ENCODE measurements around the gene RAD18.

RAD18 gene

DNA sequence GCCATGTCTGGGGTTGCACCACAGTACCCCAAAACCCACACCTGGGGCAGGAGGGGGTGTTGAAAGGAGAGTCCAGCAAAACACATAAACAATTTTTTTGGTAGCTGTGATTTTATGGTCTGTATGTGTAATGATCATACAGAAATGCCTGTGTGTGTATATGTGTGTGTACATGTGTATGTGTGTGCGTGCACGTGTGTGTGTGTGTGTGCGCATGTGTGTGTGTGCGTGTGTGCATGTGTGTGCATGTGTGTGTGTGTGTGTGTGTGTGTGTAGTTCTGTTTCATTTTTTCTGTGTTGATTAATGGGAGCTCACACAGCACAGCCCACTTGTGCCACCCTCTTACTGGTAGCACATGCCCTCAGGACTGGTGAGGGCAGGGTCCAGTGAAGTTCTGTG, 97.6 kb downstream of the RAD18 start:
- Histone ChIP-seq H3K9me2 (replicated peaks; ENCODE audit: insufficient read depth, low read length) (no peaks in the 10 kb centered on the region), H3K36me3 (ENCODE audit: low read length) (no peaks in the 10 kb centered on the region), H3K79me2 (ENCODE audit: insufficient read depth, low read length) (no peaks in the 10 kb centered on the region), H3K27ac (ENCODE audit: low read depth, low read length) (no peak overlapping the region), H3F3A (ENCODE audit: insufficient read depth) (no peaks in the 10 kb centered on the region), H3K4me2 (ENCODE audit: low read depth, low read length, poor library complexity, severe bottlenecking) (no peak overlapping the region), H3K9ac (ENCODE audit: low read length) (no peak overlapping the region), H3K9me3 (ENCODE audit: insufficient read depth, low read length) (no peaks in the 10 kb centered on the region), H4K20me1 (ENCODE audit: low read depth, low read length) (no peaks in the 10 kb centered on the region), H3K27me3 (ENCODE audit: low read length) (no peaks in the 10 kb centered on the region), H3K4me3 (ENCODE audit: insufficient read depth, low read length, poor library complexity, severe bottlenecking) (no peak overlapping the region), H2AFZ (ENCODE audit: low read depth, low read length, severe bottlenecking) (no peak overlapping the region)
- TF ChIP-seq, protein P1, sequence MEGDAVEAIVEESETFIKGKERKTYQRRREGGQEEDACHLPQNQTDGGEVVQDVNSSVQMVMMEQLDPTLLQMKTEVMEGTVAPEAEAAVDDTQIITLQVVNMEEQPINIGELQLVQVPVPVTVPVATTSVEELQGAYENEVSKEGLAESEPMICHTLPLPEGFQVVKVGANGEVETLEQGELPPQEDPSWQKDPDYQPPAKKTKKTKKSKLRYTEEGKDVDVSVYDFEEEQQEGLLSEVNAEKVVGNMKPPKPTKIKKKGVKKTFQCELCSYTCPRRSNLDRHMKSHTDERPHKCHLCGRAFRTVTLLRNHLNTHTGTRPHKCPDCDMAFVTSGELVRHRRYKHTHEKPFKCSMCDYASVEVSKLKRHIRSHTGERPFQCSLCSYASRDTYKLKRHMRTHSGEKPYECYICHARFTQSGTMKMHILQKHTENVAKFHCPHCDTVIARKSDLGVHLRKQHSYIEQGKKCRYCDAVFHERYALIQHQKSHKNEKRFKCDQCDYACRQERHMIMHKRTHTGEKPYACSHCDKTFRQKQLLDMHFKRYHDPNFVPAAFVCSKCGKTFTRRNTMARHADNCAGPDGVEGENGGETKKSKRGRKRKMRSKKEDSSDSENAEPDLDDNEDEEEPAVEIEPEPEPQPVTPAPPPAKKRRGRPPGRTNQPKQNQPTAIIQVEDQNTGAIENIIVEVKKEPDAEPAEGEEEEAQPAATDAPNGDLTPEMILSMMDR (IDR thresholded peaks at IDR 0.05; ENCODE audit: insufficient read depth, low read length, poor library complexity, severe bottlenecking): no peak
- no peak for TF ChIP-seq EZH2phosphoT487 (conservative IDR thresholded peaks at IDR 0.05; ENCODE audit: low read length)

GRCh38 chr3:8864402-8865350, 98.6 kb downstream of the RAD18 start:
- Histone ChIP-seq H2AFZ (ENCODE audit: low read depth, low read length, severe bottlenecking) (no peak overlapping the region), H3K4me2 (ENCODE audit: low read depth, low read length, poor library complexity, severe bottlenecking) (no peak overlapping the region), H3K36me3 (ENCODE audit: low read length) (no peaks in the 10 kb centered on the region), H3K79me2 (ENCODE audit: insufficient read depth, low read length) (no peaks in the 10 kb centered on the region), H3K9me2 (replicated peaks; ENCODE audit: insufficient read depth, low read length) (no peaks in the 10 kb centered on the region), H3K27ac (ENCODE audit: low read depth, low read length) (no peak overlapping the region), H3K4me3 (ENCODE audit: insufficient read depth, low read length, poor library complexity, severe bottlenecking) (no peak overlapping the region), H3K9ac (ENCODE audit: low read length) (no peak overlapping the region), H3F3A (ENCODE audit: insufficient read depth) (no peaks in the 10 kb centered on the region), H3K27me3 (ENCODE audit: low read length) (no peaks in the 10 kb centered on the region), H3K9me3 (ENCODE audit: insufficient read depth, low read length) (no peaks in the 10 kb centered on the region), H4K20me1 (ENCODE audit: low read depth, low read length) (no peaks in the 10 kb centered on the region)
- no peak for TF ChIP-seq EZH2phosphoT487 (conservative IDR thresholded peaks at IDR 0.05; ENCODE audit: low read length)
- TF ChIP-seq, protein P1 (IDR thresholded peaks at IDR 0.05; ENCODE audit: insufficient read depth, low read length, poor library complexity, severe bottlenecking): no peak

DNA sequence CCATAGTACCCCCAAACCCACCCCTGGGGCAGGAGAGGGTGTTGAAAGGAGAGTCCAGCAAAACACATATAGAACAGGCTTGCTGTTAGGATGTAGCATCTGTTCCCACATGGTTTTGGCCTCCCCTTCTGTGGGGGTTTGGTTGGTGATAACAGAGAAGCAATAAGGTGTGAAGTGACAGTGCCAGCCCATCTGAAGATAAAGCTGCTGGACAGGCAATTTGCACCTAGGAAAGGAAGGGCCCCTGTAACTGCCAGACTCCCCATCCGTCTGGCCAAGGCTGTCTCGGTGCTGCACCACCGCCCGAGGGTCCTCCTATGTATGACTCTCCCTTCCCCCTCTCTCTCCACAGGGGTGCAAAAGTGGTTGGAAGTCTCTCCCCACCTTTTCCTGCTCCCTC, 99.4 kb downstream of the RAD18 start:
- no peak overlapping the region for H3K9ac ChIP-seq (ENCODE audit: low read length)
- TF ChIP-seq, protein P1 (IDR thresholded peaks at IDR 0.05; ENCODE audit: insufficient read depth, low read length, poor library complexity, severe bottlenecking): no peak
- TF ChIP-seq EZH2phosphoT487 (conservative IDR thresholded peaks at IDR 0.05; ENCODE audit: low read length): no peak
- no peaks in the 10 kb centered on the region for H3K9me2 ChIP-seq (replicated peaks; ENCODE audit: insufficient read depth, low read length)
- no peaks in the 10 kb centered on the region for H3K9me3 ChIP-seq (ENCODE audit: insufficient read depth, low read length)
- no peaks in the 10 kb centered on the region for H3K27me3 ChIP-seq (ENCODE audit: low read length)
- H3K27ac ChIP-seq (ENCODE audit: low read depth, low read length): no peak overlapping the region
- H2AFZ ChIP-seq (ENCODE audit: low read depth, low read length, severe bottlenecking): no peak overlapping the region
- H3K36me3 ChIP-seq (ENCODE audit: low read length): no peaks in the 10 kb centered on the region
- no peaks in the 10 kb centered on the region for H4K20me1 ChIP-seq (ENCODE audit: low read depth, low read length)
- H3F3A ChIP-seq (ENCODE audit: insufficient read depth): no peaks in the 10 kb centered on the region
- H3K79me2 ChIP-seq (ENCODE audit: insufficient read depth, low read length): no peaks in the 10 kb centered on the region
- no peak overlapping the region for H3K4me2 ChIP-seq (ENCODE audit: low read depth, low read length, poor library complexity, severe bottlenecking)
- no peak overlapping the region for H3K4me3 ChIP-seq (ENCODE audit: insufficient read depth, low read length, poor library complexity, severe bottlenecking)

Measured in SU-DHL-6 (cell line).